Sciatic nerve (tissue), 2 donors: ENCODE results near the gene FGFBP3. TPM values are rescaled to one million over a fixed set of nuclear protein-coding genes. Genes with fewer than 3 reads are reported as not detected.
"Not testable (repeated sequence)": the region's sequence is repeated elsewhere in the genome, so short reads cannot be mapped to it uniquely, and the experiment has no call there.

ENCODE experiments used
- ATAC-seq: fragments of 200-7000 bp; cut with Tn5 transposase; one replicate; pipeline ENCODE4 v1.9.1; 2020; ENCODE audit warnings: mild to moderate bottlenecking, moderate library complexity
- DNase-seq: peaks from one replicate; pipeline ENCODE4 v3.0.0-alpha.2; 2020; ENCODE audit warnings: low spot score
- intact Hi-C: fragments of 100-400 bp; cut with DNase I; formaldehyde crosslinking; loops from one replicate; pipeline ENCODE4 v1.14.2; 2022
- total RNA-seq: library from RNA; stranded (reverse); fragmentation: NEBNext Ultra II Directional; extraction: Animal tissue kit (Norgen Biotek cat#: 25700); gene quantifications from one replicate; pipeline ENCODE4 v1.2.1, GENCODE V29; 2021
- donor health status: DM: no; HTN: no; CAD: no.
- donor health status: DM: no; HTN: no; CAD: no.

The FGFBP3 gene
- total RNA-seq, 1 donor from 2014 or later = 6.0 TPM

GRCh38 chr10:91907914-91908336 lies 1.4 kb downstream of the FGFBP3 start:
- intact Hi-C loops = no loop called here
- DNase-seq = no peak
- ATAC-seq = peak; percentile 31

GRCh38 chr10:91907033-91907594 lies 2.2 kb downstream of the FGFBP3 start:
- ATAC-seq = no peak
- intact Hi-C loops = no loop called here

GRCh38 chr10:91901784-91902677 lies 7.3 kb downstream of the FGFBP3 start:
- ATAC-seq (no peak), DNase-seq (no peak)
- intact Hi-C loops = no loop called here

More at GRCh38 chr10:91907033-91907594, 2.2 kb downstream of the FGFBP3 start:
- no peak for DNase-seq

GRCh38 chr10:91897421-91897820 lies 11.9 kb downstream of the FGFBP3 start:
- ATAC-seq = no peak
- DNase-seq = no peak
- intact Hi-C loops = no loop called here

DNA sequence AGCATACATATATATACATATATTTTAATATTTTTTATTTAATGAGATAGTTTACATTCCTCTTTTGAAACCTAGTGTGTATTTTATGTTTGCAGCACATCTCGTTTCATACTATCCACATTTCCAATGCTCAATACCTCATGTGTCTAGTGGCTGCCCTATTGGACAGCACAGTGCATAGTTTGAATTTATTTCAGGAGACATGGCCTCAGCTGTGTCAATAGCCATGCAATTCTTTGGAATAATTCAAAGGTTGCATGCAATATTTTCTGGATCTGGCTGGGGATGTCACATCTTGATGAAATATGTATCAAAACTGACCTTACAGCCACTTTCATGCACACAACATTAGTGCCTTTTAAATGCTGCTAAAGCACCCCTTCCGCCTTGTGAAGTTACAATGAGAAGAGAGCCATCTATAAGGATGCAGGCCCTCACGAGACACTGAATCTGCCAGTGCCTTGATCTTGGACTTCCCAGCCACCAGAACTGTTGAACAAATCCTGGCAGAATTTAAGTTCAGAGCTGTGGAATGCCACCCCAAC lies 13.0 kb downstream of the FGFBP3 start:
- ATAC-seq = no peak
- intact Hi-C loops = no loop called here

GRCh38 chr10:91894261-91894685 lies 15.0 kb downstream of the FGFBP3 start:
- ATAC-seq, DNase-seq, intact Hi-C loops: not testable (repeated sequence)

More for the DNA sequence above, 13.0 kb downstream of the FGFBP3 start:
- DNase-seq = no peak

DNA sequence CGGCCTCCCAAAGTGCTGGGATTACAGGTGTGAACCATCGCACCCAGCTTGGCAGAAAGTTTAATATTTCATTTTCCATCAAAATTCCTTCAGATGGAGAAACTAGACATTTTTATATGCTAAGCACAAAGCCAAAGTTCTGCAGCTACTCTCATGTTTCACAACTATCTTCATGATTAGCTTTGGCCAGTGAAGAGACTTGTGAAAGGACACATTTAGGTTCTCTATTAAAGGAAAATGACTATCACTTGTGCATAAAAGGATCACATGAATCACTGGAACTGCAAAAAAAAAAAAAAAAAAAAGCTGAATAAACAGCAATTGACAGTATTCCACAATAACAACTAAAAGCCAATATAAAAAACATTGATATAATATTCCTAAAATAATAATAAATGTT lies 16.2 kb downstream of the FGFBP3 start:
- intact Hi-C loops = no loop called here
- DNase-seq (no peak), ATAC-seq (no peak)

- ATAC-seq (peak; percentile 26), DNase-seq (no peak)
- intact Hi-C loops = no loop called here
These were observed 17.9 kb downstream of the FGFBP3 start for GRCh38 chr10:91891125-91892001.

- peak; percentile 69 for DNase-seq
- intact Hi-C loops = no loop called here
These were observed 21.8 kb downstream of the FGFBP3 start for GRCh38 chr10:91887272-91888076.

DNA sequence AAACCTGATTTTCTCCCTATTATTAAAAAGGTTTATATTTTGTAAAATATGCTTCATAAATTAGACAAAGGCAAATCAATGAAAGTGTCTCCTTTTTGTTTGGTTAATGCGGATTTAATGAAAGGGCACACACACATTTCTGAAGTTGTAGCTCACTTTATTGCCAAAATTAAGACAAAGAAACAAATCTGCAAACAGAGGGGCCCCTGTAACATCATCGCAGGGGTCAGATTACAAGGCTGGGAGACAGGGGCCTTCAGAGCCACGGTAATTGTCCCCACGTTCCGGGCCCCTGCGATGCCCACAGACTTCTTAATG lies 22.4 kb downstream of the FGFBP3 start:
- DNase-seq (no peak), ATAC-seq (no peak)
- intact Hi-C loops = no loop called here

More at GRCh38 chr10:91887272-91888076, 21.8 kb downstream of the FGFBP3 start:
- ATAC-seq = peak; percentile 82

DNA sequence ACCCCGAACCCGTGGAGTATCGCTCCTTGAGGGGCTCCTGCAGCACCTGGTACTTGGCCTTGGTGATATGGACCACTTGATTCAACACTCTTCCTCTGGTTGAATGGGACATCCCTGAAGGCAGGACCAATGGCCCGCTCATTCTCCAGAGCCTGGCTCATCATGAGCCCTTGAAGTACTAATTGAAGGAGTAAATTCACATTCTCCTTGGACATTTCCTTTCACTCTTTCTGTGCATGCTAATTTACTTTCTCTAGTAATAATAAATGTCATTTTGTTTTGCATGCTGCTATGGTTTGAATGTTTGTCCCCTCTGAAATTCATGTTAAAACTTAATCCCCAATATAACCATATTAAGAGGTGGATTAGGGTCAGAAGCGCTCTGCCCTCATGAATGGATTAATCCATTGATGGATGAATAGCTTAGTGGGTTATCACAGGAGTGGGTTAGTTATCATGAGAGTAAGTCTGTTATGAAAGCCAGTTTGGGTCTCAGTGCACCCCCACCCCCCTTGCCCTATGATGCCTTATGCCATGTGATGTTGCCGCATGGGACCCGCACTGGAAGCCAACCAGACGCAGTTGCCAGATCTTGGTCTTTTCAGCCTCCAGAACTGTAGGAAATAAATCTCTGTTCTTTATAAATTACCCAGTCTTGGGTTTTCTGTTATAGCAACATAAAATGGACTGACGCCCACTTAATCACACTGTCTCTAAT lies 23.8 kb downstream of the FGFBP3 start:
- ATAC-seq = no peak

GRCh38 chr10:91884536-91884935 lies 24.8 kb downstream of the FGFBP3 start:
- no peak for ATAC-seq
- no peak for DNase-seq
- intact Hi-C loops = no loop called here

More for the DNA sequence above, 23.8 kb downstream of the FGFBP3 start:
- intact Hi-C loops = no loop called here
- DNase-seq = no peak

DNA sequence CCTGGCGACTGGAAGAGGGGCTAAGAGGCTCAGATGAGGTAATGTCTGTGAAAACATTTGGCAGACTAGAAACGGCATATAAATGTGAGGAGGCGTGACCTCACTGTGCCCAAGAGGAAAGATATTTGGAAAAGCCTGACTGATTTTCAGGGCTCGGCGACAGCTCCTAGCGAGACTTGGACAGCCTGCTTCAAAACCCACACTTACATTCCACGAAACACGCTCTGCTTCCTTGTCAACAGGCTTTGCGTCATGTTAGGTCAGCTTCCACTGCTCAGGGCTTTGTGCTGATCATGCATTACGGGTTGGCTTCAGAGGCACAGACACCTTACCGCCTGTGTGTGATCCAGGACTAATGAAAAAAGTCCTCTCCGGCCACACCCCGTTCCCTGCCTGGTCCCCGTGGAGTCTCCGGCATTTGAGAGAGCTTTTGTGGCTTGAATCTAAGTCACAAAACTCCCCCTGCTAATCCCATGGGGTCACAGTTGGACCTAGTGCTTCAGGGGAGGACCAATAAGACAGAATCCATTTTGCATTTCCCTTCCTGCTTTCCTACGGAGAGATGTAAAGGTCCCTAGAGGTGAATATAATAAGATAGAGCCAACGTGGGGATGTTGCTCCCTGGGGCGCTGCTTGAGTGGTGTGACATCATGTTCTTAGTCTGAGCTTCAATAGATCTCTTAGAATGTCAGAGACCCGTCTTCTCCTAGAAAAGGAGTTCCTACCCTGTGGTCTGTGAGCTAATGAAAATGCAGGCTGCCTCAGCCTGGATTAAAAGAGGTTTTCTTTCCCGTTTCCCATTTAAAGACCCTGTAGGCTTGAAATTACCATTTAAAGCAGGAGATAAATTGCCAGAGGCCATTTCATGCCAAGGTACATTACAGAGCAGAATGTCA lies 25.5 kb downstream of the FGFBP3 start:
- intact Hi-C loops = no loop called here
- no peak for DNase-seq
- ATAC-seq = peak; percentile 88

DNA sequence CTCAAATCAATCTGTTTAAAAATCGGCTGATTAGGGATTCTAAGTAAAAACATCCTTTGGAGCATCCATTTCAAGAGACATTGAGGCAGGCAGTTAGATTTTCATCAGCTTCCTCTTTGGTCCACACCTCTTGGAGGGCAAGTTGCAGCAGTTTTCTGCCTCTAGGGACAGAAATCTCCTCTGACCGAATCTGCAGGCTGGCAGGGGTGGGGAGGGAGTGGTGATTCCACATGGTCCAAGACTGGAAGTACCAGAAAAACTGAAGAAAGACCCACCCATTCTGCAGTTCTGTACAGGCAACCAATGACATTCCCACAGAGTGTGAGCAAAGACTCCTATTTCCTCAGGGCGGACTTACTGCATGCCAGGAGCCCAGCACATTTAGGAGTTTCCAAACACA lies 29.0 kb downstream of the FGFBP3 start:
- ATAC-seq = peak; percentile 43
- DNase-seq = no peak
- intact Hi-C loops = no loop called here

DNA sequence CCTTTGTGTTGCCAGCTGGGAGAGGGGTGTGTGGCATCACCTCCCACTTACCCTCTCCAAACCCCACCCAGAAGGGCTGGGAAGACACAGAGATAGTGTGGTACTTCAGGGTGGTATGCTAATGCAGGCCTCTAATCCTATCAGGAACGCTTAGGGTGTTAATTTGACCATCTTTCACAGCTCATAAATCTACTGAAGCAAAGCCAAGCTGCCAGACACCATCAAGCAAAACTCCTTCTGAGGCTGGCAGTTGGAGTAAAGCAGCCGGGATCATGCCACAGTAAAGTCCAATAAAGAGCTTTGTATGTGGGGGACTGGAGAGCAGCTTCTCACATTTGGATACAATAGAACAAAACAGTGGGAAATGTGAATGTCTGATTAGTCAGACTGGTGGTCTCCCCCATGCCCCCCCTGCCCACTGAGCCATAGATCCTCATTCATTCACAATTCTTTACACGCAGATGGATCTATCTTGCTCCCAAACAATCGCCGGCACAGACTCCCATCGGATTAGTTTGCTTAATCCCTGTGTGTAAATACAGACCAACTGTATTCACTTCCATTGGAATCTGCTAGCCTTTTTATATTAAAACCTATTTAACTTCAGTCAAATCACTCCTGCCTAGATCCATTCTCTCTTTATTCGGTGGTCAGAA lies 29.6 kb downstream of the FGFBP3 start:
- DNase-seq = no peak
- no peak for ATAC-seq
- intact Hi-C loops = no loop called here

DNA sequence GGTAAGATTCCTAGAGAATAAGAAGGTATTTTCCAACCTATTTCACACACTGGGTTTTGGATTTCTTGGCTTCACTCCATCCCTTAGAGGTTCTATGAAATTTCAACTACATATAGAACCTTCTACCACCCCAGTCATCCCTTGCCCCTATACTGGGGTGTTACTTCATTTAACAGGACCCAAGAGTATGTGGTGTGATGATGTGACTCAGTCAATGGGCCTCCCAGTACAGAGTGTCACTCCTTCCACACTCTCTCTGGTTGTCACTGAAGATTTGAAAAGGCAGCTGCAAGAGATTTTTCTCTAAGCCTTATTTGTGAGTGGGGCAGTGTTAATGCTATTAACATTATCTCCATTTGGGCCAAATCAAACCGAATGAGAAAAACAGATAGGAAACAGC lies 33.5 kb downstream of the FGFBP3 start:
- no peak for DNase-seq
- no peak for ATAC-seq

More for the DNA sequence above, 33.5 kb downstream of the FGFBP3 start:
- intact Hi-C loops = no loop called here
